ENCODE data around the gene KLHDC8B. TPM values are rescaled to one million over a fixed set of nuclear protein-coding genes. Genes with fewer than 3 reads are reported as not detected.

KLHDC8B gene
- total and polyA plus RNA-seq, 2 donors (not counting 3 experiments of a cell fraction or from before 2014, with no cell fraction given): 36.0 to 77.8 TPM

GRCh38 chr3:49180116-49180515 lies 8.7 kb downstream of the KLHDC8B start:
- dilution Hi-C loops (cut with MboI; ENCODE audit: extremely low pct_ligation_motif_present, low sequenced_read_pairs): no loop called here

DNA sequence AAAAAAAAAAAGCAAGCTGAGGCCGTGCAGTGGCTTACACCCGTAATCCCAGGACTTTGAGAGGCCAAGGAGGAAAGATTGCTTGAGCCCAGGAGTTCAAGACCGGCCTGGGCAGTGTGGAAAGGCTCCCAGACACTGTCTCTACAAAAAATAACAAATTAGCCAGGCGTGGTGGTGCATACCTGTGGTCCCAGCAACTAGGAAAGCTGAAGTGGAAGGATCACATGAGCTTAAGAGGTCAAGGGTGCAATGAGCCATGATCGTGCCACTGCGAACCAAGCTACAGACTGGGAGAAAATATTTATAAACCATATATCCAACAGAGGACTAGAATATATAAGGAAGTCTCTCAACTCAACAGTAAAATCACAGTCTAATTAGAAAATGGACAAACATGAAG lies 10.0 kb downstream of the KLHDC8B start:
- H3K4me1 ChIP-seq (ENCODE audit: control insufficient read depth, extremely low read depth, insufficient read depth, low read length): no peaks in the 10 kb centered on the region
- intact Hi-C loops (cut with micrococcal nuclease) (no loop called here), dilution Hi-C loops (cut with MboI; ENCODE audit: extremely low pct_ligation_motif_present, low sequenced_read_pairs) (no loop called here)
- no peak overlapping the region for H3K9ac ChIP-seq (replicated peaks; ENCODE audit: extremely low read depth, insufficient read depth, low read length)
- H3K9me3 ChIP-seq (replicated peaks; ENCODE audit: control insufficient read depth, insufficient read depth, low read length): no peaks in the 10 kb centered on the region
- no peaks in the 10 kb centered on the region for H3K27me3 ChIP-seq (ENCODE audit: control insufficient read depth in 2 of 2, insufficient read depth in 2 of 2, low read length in 2 of 2)
- no peak overlapping the region for H3K27ac ChIP-seq (ENCODE audit: insufficient read depth, low read depth, low read length)
- no peaks in the 10 kb centered on the region for H3K79me2 ChIP-seq (ENCODE audit: control insufficient read depth, insufficient read depth, low read length)
- no peaks in the 10 kb centered on the region for H3K9me1 ChIP-seq (replicated peaks; ENCODE audit: control insufficient read depth, extremely low read depth, insufficient read depth, low read length)
- no peak overlapping the region for H3K4me2 ChIP-seq (ENCODE audit: insufficient read depth, low read length)
- ChIA-PET CTCF (interaction anchor here (1.9 to 2.4 kb wide), 2 partner anchors 10 to 12 kb away, joined by 5 to 7 read pairs; partner anchors contain the start of gene KLHDC8B), POLR2A (no interaction called here)
- BruUV-seq (replicated peaks): no TSS peak
- H2AFZ ChIP-seq (ENCODE audit: low read depth, low read length): no peak overlapping the region
- no peak for TF ChIP-seq MAX (IDR thresholded peaks at IDR 0.05; ENCODE audit: insufficient read depth, insufficient read length)
- TF ChIP-seq, protein P1, sequence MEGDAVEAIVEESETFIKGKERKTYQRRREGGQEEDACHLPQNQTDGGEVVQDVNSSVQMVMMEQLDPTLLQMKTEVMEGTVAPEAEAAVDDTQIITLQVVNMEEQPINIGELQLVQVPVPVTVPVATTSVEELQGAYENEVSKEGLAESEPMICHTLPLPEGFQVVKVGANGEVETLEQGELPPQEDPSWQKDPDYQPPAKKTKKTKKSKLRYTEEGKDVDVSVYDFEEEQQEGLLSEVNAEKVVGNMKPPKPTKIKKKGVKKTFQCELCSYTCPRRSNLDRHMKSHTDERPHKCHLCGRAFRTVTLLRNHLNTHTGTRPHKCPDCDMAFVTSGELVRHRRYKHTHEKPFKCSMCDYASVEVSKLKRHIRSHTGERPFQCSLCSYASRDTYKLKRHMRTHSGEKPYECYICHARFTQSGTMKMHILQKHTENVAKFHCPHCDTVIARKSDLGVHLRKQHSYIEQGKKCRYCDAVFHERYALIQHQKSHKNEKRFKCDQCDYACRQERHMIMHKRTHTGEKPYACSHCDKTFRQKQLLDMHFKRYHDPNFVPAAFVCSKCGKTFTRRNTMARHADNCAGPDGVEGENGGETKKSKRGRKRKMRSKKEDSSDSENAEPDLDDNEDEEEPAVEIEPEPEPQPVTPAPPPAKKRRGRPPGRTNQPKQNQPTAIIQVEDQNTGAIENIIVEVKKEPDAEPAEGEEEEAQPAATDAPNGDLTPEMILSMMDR (IDR thresholded peaks at IDR 0.05; ENCODE audit: extremely low read depth in 1 of 2, insufficient read depth in 1 of 2, low read depth in 1 of 2, low read length in 2 of 2): no peak
- TF ChIP-seq EZH2 (IDR thresholded peaks at IDR 0.05; ENCODE audit: borderline replicate concordance, low read depth, low read length, severe bottlenecking): no peak
- TF ChIP-seq MYC (IDR thresholded peaks at IDR 0.05; ENCODE audit: low read depth, low read length): no peak
- no peak for TF ChIP-seq POLR2A (IDR thresholded peaks at IDR 0.05; ENCODE audit: low read depth, low read length)
- no peak for TF ChIP-seq FOS (IDR thresholded peaks at IDR 0.05; ENCODE audit: borderline replicate concordance, insufficient read depth, low read length)
- TF ChIP-seq JUN (IDR thresholded peaks at IDR 0.05; ENCODE audit: borderline replicate concordance, insufficient read depth, insufficient read length, low read depth): no peak
- TF ChIP-seq POLR2AphosphoS5 (IDR thresholded peaks at IDR 0.05; ENCODE audit: insufficient read depth, low read depth, low read length): no peak
- TF ChIP-seq GATA2 (IDR thresholded peaks at IDR 0.05; ENCODE audit: insufficient read depth, insufficient read length, low read depth, low read length): no peak
- no peaks in the 10 kb centered on the region for H4K20me1 ChIP-seq (replicated peaks; ENCODE audit: control insufficient read depth, extremely low read depth, insufficient read depth, low read length)
- no peak for FAIRE-seq
- peaks cover 0 to 2% of the 10 kb centered on the region in 2 experiments for H3K36me3 ChIP-seq (ENCODE audit: control insufficient read depth in 2 of 2, extremely low read depth in 1 of 2, insufficient read depth in 2 of 2, low read length in 2 of 2)
- DNase-seq (ENCODE audit: low read depth, low spot score): no peak
- H3K4me3 ChIP-seq (replicated peaks in 1 of 3; ENCODE audit: insufficient read depth in 1 of 3, low read depth in 1 of 3, low read length in 3 of 3): no peak overlapping the region

More at GRCh38 chr3:49180116-49180515, 8.7 kb downstream of the KLHDC8B start:
- CTCF ChIA-PET: interaction anchor here (1.7 to 1.9 kb wide), 2 partner anchors 9 to 269 kb away, joined by 6 to 7 read pairs; partner anchors contain the start of gene KLHDC8B
- H3K36me3 ChIP-seq (ENCODE audit: control insufficient read depth in 2 of 2, extremely low read depth in 1 of 2, insufficient read depth in 2 of 2, low read length in 2 of 2): peaks cover 0 to 13% of the 10 kb centered on the region in 2 experiments
- no TSS peak for BruUV-seq (replicated peaks)
- no peaks in the 10 kb centered on the region for H3K79me2 ChIP-seq (ENCODE audit: control insufficient read depth, insufficient read depth, low read length)
- no peaks in the 10 kb centered on the region for H3K9me1 ChIP-seq (replicated peaks; ENCODE audit: control insufficient read depth, extremely low read depth, insufficient read depth, low read length)
- H2AFZ ChIP-seq (ENCODE audit: low read depth, low read length): no peak overlapping the region
- POLR2A ChIA-PET: no interaction called here
- no peak for DNase-seq (ENCODE audit: low read depth, low spot score)
- H3K4me2 ChIP-seq (ENCODE audit: insufficient read depth, low read length): no peak overlapping the region
- FAIRE-seq: no peak
- H3K27ac ChIP-seq (ENCODE audit: insufficient read depth, low read depth, low read length): no peak overlapping the region
- H3K4me1 ChIP-seq (ENCODE audit: control insufficient read depth, extremely low read depth, insufficient read depth, low read length): no peaks in the 10 kb centered on the region
- no peaks in the 10 kb centered on the region for H3K9me3 ChIP-seq (replicated peaks; ENCODE audit: control insufficient read depth, insufficient read depth, low read length)
- H3K27me3 ChIP-seq (ENCODE audit: control insufficient read depth in 2 of 2, insufficient read depth in 2 of 2, low read length in 2 of 2): no peaks in the 10 kb centered on the region
- intact Hi-C loops (cut with micrococcal nuclease): no loop called here
- H3K9ac ChIP-seq (replicated peaks; ENCODE audit: extremely low read depth, insufficient read depth, low read length): no peak overlapping the region
- no peaks in the 10 kb centered on the region for H4K20me1 ChIP-seq (replicated peaks; ENCODE audit: control insufficient read depth, extremely low read depth, insufficient read depth, low read length)
- no peak for TF ChIP-seq MAX (IDR thresholded peaks at IDR 0.05; ENCODE audit: insufficient read depth, insufficient read length)
- no peak for TF ChIP-seq FOS (IDR thresholded peaks at IDR 0.05; ENCODE audit: borderline replicate concordance, insufficient read depth, low read length)
- TF ChIP-seq JUN (IDR thresholded peaks at IDR 0.05; ENCODE audit: borderline replicate concordance, insufficient read depth, insufficient read length, low read depth): no peak
- no peak for TF ChIP-seq GATA2 (IDR thresholded peaks at IDR 0.05; ENCODE audit: insufficient read depth, insufficient read length, low read depth, low read length)
- no peak for TF ChIP-seq POLR2AphosphoS5 (IDR thresholded peaks at IDR 0.05; ENCODE audit: insufficient read depth, low read depth, low read length)
- no peak for TF ChIP-seq MYC (IDR thresholded peaks at IDR 0.05; ENCODE audit: low read depth, low read length)
- no peak overlapping the region for H3K4me3 ChIP-seq (replicated peaks in 1 of 3; ENCODE audit: insufficient read depth in 1 of 3, low read depth in 1 of 3, low read length in 3 of 3)

Measured in endothelial cell of umbilical vein (primary cell).